Ovary (tissue), 3 donors: Measurements from ENCODE around the gene KL.

ENCODE experiments used
- CTCF ChIP-seq, 3 donors: fragments of 450-650 bp in 2 of 3; fragments of 200-600 bp in 1 of 3; IDR thresholded peaks; one replicate each; pipeline versions ENCODE4 v1.5.1 to v1.8.0; 2016 to 2022; ENCODE audit warnings: antibody characterized with exemption in 3 of 3, mild to moderate bottlenecking in 1 of 3
- EP300 ChIP-seq: sonication (generic); formaldehyde crosslinking; IDR thresholded peaks from one replicate; pipeline ENCODE4 v1.6.1; 2017; ENCODE audit warnings: antibody characterized with exemption
- POLR2A ChIP-seq: fragments of 450-650 bp; IDR thresholded peaks from one replicate; pipeline ENCODE4 v1.6.1; 2017; ENCODE audit warnings: antibody characterized with exemption, mild to moderate bottlenecking, moderate library complexity
- donor health status: DM: no; HTN: no; CAD: no.

- TF ChIP-seq POLR2A (no peak), CTCF (IDR thresholded peaks at IDR 0.05) (no peak), EP300 (no peak)
These were observed 23.9 kb downstream of the KL start for GRCh38 chr13:33040090-33040489.
